ENCODE data around the gene MITF.

MITF gene

GRCh38 chr3:69784954-69785514 is 45.8 kb downstream of the MITF start:
- Histone ChIP-seq H4K20me1 (ENCODE audit: insufficient read depth, low read length) (no peaks in the 10 kb centered on the region), H3K9ac (ENCODE audit: low read length) (no peak overlapping the region), H3K4me3 (ENCODE audit: low read depth, low read length, poor library complexity, severe bottlenecking) (no peak overlapping the region), H3K4me1 (ENCODE audit: insufficient read depth, low read length, severe bottlenecking) (no peaks in the 10 kb centered on the region), H3K36me3 (ENCODE audit: insufficient read depth, low read length) (no peaks in the 10 kb centered on the region), H3F3A (ENCODE audit: insufficient read depth, low read length) (no peaks in the 10 kb centered on the region), H3K79me2 (ENCODE audit: insufficient read depth, low read length) (no peaks in the 10 kb centered on the region), H3K9me2 (ENCODE audit: low read depth, low read length) (no peaks in the 10 kb centered on the region), H2AFZ (ENCODE audit: low read length) (no peak overlapping the region), H3K4me2 (ENCODE audit: low read length) (no peak overlapping the region), H3K9me3 (ENCODE audit: low read length) (no peaks in the 10 kb centered on the region), H3K27ac (ENCODE audit: low read depth, low read length, poor library complexity, severe bottlenecking) (no peak overlapping the region), H3K27me3 (ENCODE audit: insufficient read depth, low read length) (no peaks in the 10 kb centered on the region)
- TF ChIP-seq EZH2 (IDR thresholded peaks at IDR 0.05; ENCODE audit: borderline replicate concordance, low read length) (no peak), CTCF (IDR thresholded peaks at IDR 0.05; ENCODE audit: low read length) (no peak)

- Histone ChIP-seq H3K27ac (ENCODE audit: low read depth, low read length, poor library complexity, severe bottlenecking) (no peak overlapping the region), H4K20me1 (ENCODE audit: insufficient read depth, low read length) (no peaks in the 10 kb centered on the region), H3K36me3 (ENCODE audit: insufficient read depth, low read length) (no peaks in the 10 kb centered on the region), H3K9ac (ENCODE audit: low read length) (no peak overlapping the region), H3K27me3 (ENCODE audit: insufficient read depth, low read length) (no peaks in the 10 kb centered on the region), H3K4me2 (ENCODE audit: low read length) (no peak overlapping the region), H3F3A (ENCODE audit: insufficient read depth, low read length) (no peaks in the 10 kb centered on the region), H3K4me3 (ENCODE audit: low read depth, low read length, poor library complexity, severe bottlenecking) (no peak overlapping the region), H3K9me3 (ENCODE audit: low read length) (no peaks in the 10 kb centered on the region), H3K4me1 (ENCODE audit: insufficient read depth, low read length, severe bottlenecking) (no peaks in the 10 kb centered on the region), H2AFZ (ENCODE audit: low read length) (no peak overlapping the region), H3K9me2 (ENCODE audit: low read depth, low read length) (no peaks in the 10 kb centered on the region), H3K79me2 (ENCODE audit: insufficient read depth, low read length) (no peaks in the 10 kb centered on the region)
- TF ChIP-seq EZH2 (IDR thresholded peaks at IDR 0.05; ENCODE audit: borderline replicate concordance, low read length): no peak
- no peak for TF ChIP-seq CTCF (IDR thresholded peaks at IDR 0.05; ENCODE audit: low read length)
Observed at GRCh38 chr3:69785769-69786320, 46.6 kb downstream of the MITF start.

GRCh38 chr3:69786854-69787253 is 47.6 kb downstream of the MITF start:
- Histone ChIP-seq H3K9me2 (ENCODE audit: low read depth, low read length) (no peaks in the 10 kb centered on the region), H3K36me3 (ENCODE audit: insufficient read depth, low read length) (no peaks in the 10 kb centered on the region), H4K20me1 (ENCODE audit: insufficient read depth, low read length) (no peaks in the 10 kb centered on the region), H3K4me2 (ENCODE audit: low read length) (no peak overlapping the region), H3K4me1 (ENCODE audit: insufficient read depth, low read length, severe bottlenecking) (no peaks in the 10 kb centered on the region), H3F3A (ENCODE audit: insufficient read depth, low read length) (no peaks in the 10 kb centered on the region), H3K9me3 (ENCODE audit: low read length) (no peaks in the 10 kb centered on the region), H3K4me3 (ENCODE audit: low read depth, low read length, poor library complexity, severe bottlenecking) (no peak overlapping the region), H3K79me2 (ENCODE audit: insufficient read depth, low read length) (no peaks in the 10 kb centered on the region), H3K27me3 (ENCODE audit: insufficient read depth, low read length) (no peaks in the 10 kb centered on the region), H3K9ac (ENCODE audit: low read length) (no peak overlapping the region), H3K27ac (ENCODE audit: low read depth, low read length, poor library complexity, severe bottlenecking) (no peak overlapping the region), H2AFZ (ENCODE audit: low read length) (no peak overlapping the region)
- TF ChIP-seq CTCF (IDR thresholded peaks at IDR 0.05; ENCODE audit: low read length) (no peak), EZH2 (IDR thresholded peaks at IDR 0.05; ENCODE audit: borderline replicate concordance, low read length) (no peak)

Data from OCI-LY1 (cell line).